Small intestine (tissue), 7 donors: Measurements from ENCODE around the gene NOX5. TPM values are rescaled to one million over a fixed set of nuclear protein-coding genes. Genes with fewer than 3 reads are reported as not detected.

Experiments
- DNase-seq, 2 donors: peaks; one replicate each; pipeline versions ENCODE4 v3.0.0 to v3.0.0-alpha.2; 2013
- FAIRE-seq: peaks from 2 replicates; lab custom pipeline; 2012; peaks lifted over from hg19 to GRCh38; lab: Jason Lieb, UNC
- H3K27ac ChIP-seq, 3 donors: one replicate each; pipeline ENCODE4 v1.5.1; 2013; ENCODE audit warnings: low read length in 2 of 3, mild to moderate bottlenecking in 2 of 3, control low read depth in 1 of 3, inconsistent platforms in 1 of 3, low read depth in 1 of 3, moderate library complexity in 1 of 3
- H3K27me3 ChIP-seq, 3 donors: one replicate each; pipeline ENCODE4 v1.6.1; 2013; ENCODE audit warnings: low read length in 3 of 3, inconsistent platforms in 1 of 3; ENCODE audit not compliant: control insufficient read depth in 3 of 3, insufficient read depth in 3 of 3
- H3K36me3 ChIP-seq, 3 donors: one replicate each; pipeline ENCODE4 v1.6.1; 2013; ENCODE audit warnings: low read length in 3 of 3, inconsistent platforms in 1 of 3, low read depth in 1 of 3, mild to moderate bottlenecking in 1 of 3, moderate library complexity in 1 of 3; ENCODE audit not compliant: control insufficient read depth in 3 of 3, insufficient read depth in 2 of 3
- H3K4me1 ChIP-seq, 3 donors: one replicate each; pipeline ENCODE4 v1.6.1; 2013; ENCODE audit warnings: low read length in 2 of 3, inconsistent platforms in 1 of 3, low read depth in 1 of 3, mild to moderate bottlenecking in 1 of 3, moderate library complexity in 1 of 3; ENCODE audit not compliant: control insufficient read depth in 3 of 3, insufficient read depth in 2 of 3
- H3K4me3 ChIP-seq, 3 donors: one replicate each; pipeline ENCODE4 v1.5.1; 2013; ENCODE audit warnings: low read length in 3 of 3, control low read depth in 1 of 3, inconsistent platforms in 1 of 3, low read depth in 1 of 3, mild to moderate bottlenecking in 1 of 3, moderate library complexity in 1 of 3
- H3K9me3 ChIP-seq, 2 donors: one replicate each; pipeline ENCODE4 v1.6.1; 2013; ENCODE audit warnings: low read depth in 1 of 2, low read length in 1 of 2; ENCODE audit not compliant: control insufficient read depth in 2 of 2, insufficient read depth in 1 of 2
- whole genome bisulfite sequencing, 3 donors: extraction: QIAGEN DNeasy Blood & Tissue Kit; methylation state at CpG; one replicate each; pipeline ENCODE4 v1.1.7; 2013; 5-methylcytosine and 5-hydroxymethylcytosine counted together
- polyA plus RNA-seq, 4 donors: library from polyadenylated mRNA; stranded (reverse) in 3 of 4; unstranded in 1 of 4; fragments of 200-250 nt in 3 of 4; fragments of 120-200 nt in 1 of 4; gene quantifications; one replicate each; pipeline versions ENCODE4 v1.2.1 to v1.2.3, GENCODE V29; 2013
- donor health status: healthy with polysubstance abuse.
- donor health status: control.
- donor health status: control.
- donor health status: Bipolar disorder and iron deficiency.
- donor health status: healthy.

NOX5 gene
- polyA plus RNA-seq, 4 donors = 0.04 TPM; not detected in 2

DNA sequence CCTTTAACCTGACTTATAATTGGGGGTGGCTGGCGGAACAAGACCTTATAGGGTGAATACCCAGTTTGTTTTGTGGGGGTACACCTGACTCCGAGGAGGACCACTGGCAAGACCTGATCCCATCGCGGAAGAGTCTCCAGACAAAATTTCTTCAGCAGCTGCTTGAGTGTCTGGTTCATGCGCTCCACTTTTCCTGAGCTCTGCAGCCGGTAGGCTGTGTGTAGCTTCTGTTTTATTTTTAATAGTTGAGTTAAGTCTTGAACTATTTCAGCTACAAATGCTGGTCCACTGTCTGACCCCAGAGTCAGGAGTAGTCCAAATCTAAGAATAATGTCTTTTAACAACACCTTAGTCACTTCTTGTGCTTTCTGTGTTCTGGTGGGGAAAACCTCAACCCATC, 21.2 kb upstream of the NOX5 start:
- H3K27ac ChIP-seq = no peak overlapping the region
- H3K36me3 ChIP-seq = no peaks in the 10 kb centered on the region
- H3K4me1 ChIP-seq = peaks cover 0 to 20% (median 0%) of the 10 kb centered on the region in 3 donors
- FAIRE-seq (no peak), DNase-seq (no peak)
- 93 to 94% (median 93%) methylated on average over 6 of the region's 6 CpGs for WGBS, 3 donors
- no peaks in the 10 kb centered on the region for H3K27me3 ChIP-seq
- H3K4me3 ChIP-seq = no peak overlapping the region
- H3K9me3 ChIP-seq = no peaks in the 10 kb centered on the region

DNA sequence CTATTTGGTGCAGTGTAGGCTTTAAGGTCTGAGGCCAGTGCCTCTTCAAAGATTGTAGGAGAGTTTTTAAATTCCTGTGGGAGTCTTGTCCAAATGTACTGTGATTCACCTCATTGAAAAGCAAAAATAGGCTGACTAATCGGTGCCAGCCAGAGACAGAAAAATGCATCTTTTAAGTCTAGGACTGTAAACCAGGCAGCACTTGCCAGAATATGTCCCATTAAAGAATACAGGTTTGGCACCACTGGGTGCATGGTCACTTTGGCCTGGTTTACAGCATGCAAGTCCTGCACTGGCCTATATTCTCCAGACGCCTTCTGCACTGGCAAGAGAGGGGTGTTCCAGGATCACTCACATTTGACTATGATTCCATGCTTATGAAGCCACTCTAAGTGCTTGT, 20.3 kb upstream of the NOX5 start:
- H3K4me3 ChIP-seq = no peak overlapping the region
- H3K27me3 ChIP-seq = no peaks in the 10 kb centered on the region
- DNase-seq (no peak), FAIRE-seq (no peak)
- H3K9me3 ChIP-seq = no peaks in the 10 kb centered on the region
- H3K36me3 ChIP-seq = no peaks in the 10 kb centered on the region
- 78 to 88% (median 81%) methylated on average over 2 of the region's 2 CpGs for WGBS, 3 donors
- peaks cover 0 to 20% (median 0%) of the 10 kb centered on the region in 3 donors for H3K4me1 ChIP-seq
- no peak overlapping the region for H3K27ac ChIP-seq

- 87 to 93% (median 89%) methylated on average over 9 of the region's 9 CpGs for WGBS, 3 donors
- H3K9me3 ChIP-seq = no peaks in the 10 kb centered on the region
- H3K36me3 ChIP-seq = no peaks in the 10 kb centered on the region
- FAIRE-seq = no peak
- no peak for DNase-seq
- H3K27ac ChIP-seq = no peak overlapping the region
- H3K4me1 ChIP-seq = peaks cover 0 to 15% (median 0%) of the 10 kb centered on the region in 3 donors
- H3K4me3 ChIP-seq = no peak overlapping the region
- H3K27me3 ChIP-seq = peaks cover 0 to under 1% (median 0%) of the 10 kb centered on the region in 3 donors
Measured at GRCh38 chr15:68994981-68995761, 19.3 kb upstream of the NOX5 start.

DNA sequence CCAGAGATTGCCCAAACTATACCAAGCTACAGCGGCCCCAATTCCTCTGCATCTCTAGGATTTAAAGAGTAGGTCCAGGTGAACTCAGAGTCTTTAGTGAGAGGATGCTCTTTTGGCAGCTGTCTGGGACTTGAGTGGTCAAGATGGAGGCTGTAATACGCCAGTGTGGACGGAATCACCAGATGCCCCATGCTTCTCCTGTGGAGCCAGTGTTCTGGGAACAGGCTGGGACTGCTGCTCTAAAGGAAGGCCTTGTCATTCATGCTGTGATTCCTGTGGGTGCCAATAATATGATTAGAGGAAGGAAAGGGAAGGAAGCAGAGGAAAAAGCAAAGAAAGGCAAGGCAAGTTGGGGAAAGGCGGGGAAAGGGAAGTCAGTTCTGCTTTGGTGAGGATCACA, 17.4 kb upstream of the NOX5 start:
- 90 to 97% (median 95%) methylated on average over 4 of the region's 4 CpGs for WGBS, 3 donors
- Histone ChIP-seq H3K4me1 (no peaks in the 10 kb centered on the region), H3K27ac (no peak overlapping the region), H3K4me3 (no peak overlapping the region), H3K9me3 (no peaks in the 10 kb centered on the region), H3K36me3 (no peaks in the 10 kb centered on the region), H3K27me3 (peaks cover 0 to 2% (median 0%) of the 10 kb centered on the region in 3 donors)
- FAIRE-seq = no peak
- DNase-seq = no peak

- WGBS, 3 donors = 75 to 88% (median 84%) methylated on average over 4 of the region's 4 CpGs
Measured at GRCh38 chr15:68997930-68998777, 16.3 kb upstream of the NOX5 start.

GRCh38 chr15:68999091-68999490, 15.4 kb upstream of the NOX5 start:
- H3K36me3 ChIP-seq = no peaks in the 10 kb centered on the region
- no peak overlapping the region for H3K4me3 ChIP-seq
- H3K9me3 ChIP-seq = no peaks in the 10 kb centered on the region
- no peak overlapping the region for H3K27ac ChIP-seq
- DNase-seq = no peak
- peaks cover 0 to 2% (median 0%) of the 10 kb centered on the region in 3 donors for H3K27me3 ChIP-seq
- 80 to 90% (median 85%) methylated on average over 6 of the region's 6 CpGs for WGBS, 3 donors
- no peaks in the 10 kb centered on the region for H3K4me1 ChIP-seq
- FAIRE-seq = no peak

More at GRCh38 chr15:68997930-68998777, 16.3 kb upstream of the NOX5 start:
- no peak overlapping the region for H3K4me3 ChIP-seq
- no peak for DNase-seq
- no peaks in the 10 kb centered on the region for H3K36me3 ChIP-seq
- peaks cover 0 to 2% (median 0%) of the 10 kb centered on the region in 3 donors for H3K27me3 ChIP-seq
- no peak overlapping the region for H3K27ac ChIP-seq
- H3K9me3 ChIP-seq = no peaks in the 10 kb centered on the region
- FAIRE-seq = no peak
- no peaks in the 10 kb centered on the region for H3K4me1 ChIP-seq

DNA sequence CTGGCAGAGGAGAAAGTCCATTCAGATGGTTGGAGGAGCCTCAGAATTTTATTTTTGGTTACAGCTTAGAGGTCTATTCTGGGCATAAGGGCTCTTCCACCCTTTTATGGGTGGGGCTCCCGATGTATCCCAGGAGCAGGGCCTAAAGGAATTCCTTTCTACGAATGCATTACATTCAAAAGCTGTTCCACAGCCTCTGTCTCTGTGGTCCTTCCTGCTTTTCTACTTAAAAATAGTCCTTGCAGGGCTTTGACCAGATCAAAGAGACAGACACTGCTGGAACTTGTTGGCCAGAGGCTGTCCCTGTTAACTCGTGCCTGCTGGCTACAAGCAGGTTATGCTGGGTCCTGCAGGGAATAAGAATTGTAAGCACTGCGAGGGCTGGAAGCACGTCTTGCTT, 14.4 kb upstream of the NOX5 start:
- DNase-seq = no peak
- 43 to 57% (median 44%) methylated on average over 5 of the region's 5 CpGs for WGBS, 3 donors
- no peak overlapping the region for H3K27ac ChIP-seq

GRCh38 chr15:69000725-69001503, 13.6 kb upstream of the NOX5 start:
- H3K4me3 ChIP-seq = no peak overlapping the region
- 71 to 84% (median 84%) methylated on average over 4 of the region's 4 CpGs for WGBS, 3 donors
- no peaks in the 10 kb centered on the region for H3K9me3 ChIP-seq
- no peaks in the 10 kb centered on the region for H3K36me3 ChIP-seq
- no peak for DNase-seq
- FAIRE-seq = no peak
- H3K27me3 ChIP-seq = peaks cover 0 to 2% (median 0%) of the 10 kb centered on the region in 3 donors
- no peaks in the 10 kb centered on the region for H3K4me1 ChIP-seq
- H3K27ac ChIP-seq = no peak overlapping the region

More for the DNA sequence above, 14.4 kb upstream of the NOX5 start:
- no peaks in the 10 kb centered on the region for H3K9me3 ChIP-seq
- no peak overlapping the region for H3K4me3 ChIP-seq
- H3K27me3 ChIP-seq = peaks cover 0 to 2% (median 0%) of the 10 kb centered on the region in 3 donors
- FAIRE-seq = no peak
- H3K4me1 ChIP-seq = no peaks in the 10 kb centered on the region
- no peaks in the 10 kb centered on the region for H3K36me3 ChIP-seq
